ENCODE measurements around the gene ZNF618. TPM values are rescaled to one million over a fixed set of nuclear protein-coding genes. Genes with fewer than 3 reads are reported as not detected.

Gene ZNF618
- polyA plus RNA-seq, 3 donors = 0.53 to 1.9 (median 0.78) TPM

- 99% methylated on average over 8 of the region's 10 CpGs for WGBS (ENCODE audit: insufficient coverage)
- H3K27ac Mint-ChIP-seq = no peak overlapping the region
These were observed 158.1 kb downstream of the ZNF618 start for GRCh38 chr9:114034196-114034595.

GRCh38 chr9:114034661-114035062 lies 158.6 kb downstream of the ZNF618 start:
- intact Hi-C loops (cut with micrococcal nuclease) = no loop called here

More at GRCh38 chr9:114034196-114034595, 158.1 kb downstream of the ZNF618 start:
- intact Hi-C loops (cut with micrococcal nuclease) = no loop called here
- Mint-ChIP-seq H3K27me3 (ENCODE audit: low read depth in 3 of 3) (peaks cover 0 to 5% (median 0%) of the 10 kb centered on the region in 3 donors), H3K4me1 (no peaks in the 10 kb centered on the region), H3K9me3 (peaks cover 0 to 7% (median 0%) of the 10 kb centered on the region in 7 donors), H3K36me3 (peaks cover 29 to 35% of the 10 kb centered on the region in 2 donors), H3K4me3 (no peak overlapping the region)
- no peak for DNase-seq
- Histone ChIP-seq H3K27ac (ENCODE audit: low read depth in 1 of 2, low read length in 2 of 2) (no peak overlapping the region), H3K36me3 (replicated peaks in 1 of 2; ENCODE audit: control insufficient read depth in 1 of 2, insufficient read depth in 2 of 2, low read length in 2 of 2) (peaks cover 9 to 19% of the 10 kb centered on the region in 2 donors), H3K9me3 (replicated peaks in 1 of 2; ENCODE audit: control insufficient read depth in 1 of 2, insufficient read depth in 1 of 2, low read length in 2 of 2) (peaks cover 0 to 2% of the 10 kb centered on the region in 2 donors), H3K4me1 (ENCODE audit: control insufficient read depth in 1 of 2, insufficient read depth in 2 of 2, low read length in 2 of 2) (no peaks in the 10 kb centered on the region), H4K20me1 (ENCODE audit: insufficient read depth, low read length) (no peaks in the 10 kb centered on the region), H2AFZ (ENCODE audit: insufficient read depth, low read depth, low read length, poor library complexity, severe bottlenecking) (no peak overlapping the region), H3K9ac (ENCODE audit: insufficient read depth, low read length, poor library complexity, severe bottlenecking) (no peak overlapping the region), H3K27me3 (ENCODE audit: control insufficient read depth in 2 of 2, insufficient read depth in 2 of 2, low read length in 2 of 2) (no peaks in the 10 kb centered on the region), H3K79me2 (ENCODE audit: insufficient read depth, low read length) (no peaks in the 10 kb centered on the region), H3K4me2 (replicated peaks; ENCODE audit: extremely low read depth, low read length, poor library complexity, severe bottlenecking) (no peak overlapping the region), H3K4me3 (replicated peaks in 1 of 3; ENCODE audit: low read depth in 2 of 3, low read length in 3 of 3) (no peak overlapping the region)
- TF ChIP-seq, protein P1, sequence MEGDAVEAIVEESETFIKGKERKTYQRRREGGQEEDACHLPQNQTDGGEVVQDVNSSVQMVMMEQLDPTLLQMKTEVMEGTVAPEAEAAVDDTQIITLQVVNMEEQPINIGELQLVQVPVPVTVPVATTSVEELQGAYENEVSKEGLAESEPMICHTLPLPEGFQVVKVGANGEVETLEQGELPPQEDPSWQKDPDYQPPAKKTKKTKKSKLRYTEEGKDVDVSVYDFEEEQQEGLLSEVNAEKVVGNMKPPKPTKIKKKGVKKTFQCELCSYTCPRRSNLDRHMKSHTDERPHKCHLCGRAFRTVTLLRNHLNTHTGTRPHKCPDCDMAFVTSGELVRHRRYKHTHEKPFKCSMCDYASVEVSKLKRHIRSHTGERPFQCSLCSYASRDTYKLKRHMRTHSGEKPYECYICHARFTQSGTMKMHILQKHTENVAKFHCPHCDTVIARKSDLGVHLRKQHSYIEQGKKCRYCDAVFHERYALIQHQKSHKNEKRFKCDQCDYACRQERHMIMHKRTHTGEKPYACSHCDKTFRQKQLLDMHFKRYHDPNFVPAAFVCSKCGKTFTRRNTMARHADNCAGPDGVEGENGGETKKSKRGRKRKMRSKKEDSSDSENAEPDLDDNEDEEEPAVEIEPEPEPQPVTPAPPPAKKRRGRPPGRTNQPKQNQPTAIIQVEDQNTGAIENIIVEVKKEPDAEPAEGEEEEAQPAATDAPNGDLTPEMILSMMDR (IDR thresholded peaks at IDR 0.05) = no peak

More at GRCh38 chr9:114034661-114035062, 158.6 kb downstream of the ZNF618 start:
- Histone ChIP-seq H3K9me3 (replicated peaks in 1 of 2; ENCODE audit: control insufficient read depth in 1 of 2, insufficient read depth in 1 of 2, low read length in 2 of 2) (peaks cover 0 to 2% of the 10 kb centered on the region in 2 donors), H2AFZ (ENCODE audit: insufficient read depth, low read depth, low read length, poor library complexity, severe bottlenecking) (no peak overlapping the region), H3K36me3 (replicated peaks in 1 of 2; ENCODE audit: control insufficient read depth in 1 of 2, insufficient read depth in 2 of 2, low read length in 2 of 2) (peaks cover 9 to 14% of the 10 kb centered on the region in 2 donors), H3K27ac (ENCODE audit: low read depth in 1 of 2, low read length in 2 of 2) (no peak overlapping the region), H3K79me2 (ENCODE audit: insufficient read depth, low read length) (no peaks in the 10 kb centered on the region), H3K4me1 (ENCODE audit: control insufficient read depth in 1 of 2, insufficient read depth in 2 of 2, low read length in 2 of 2) (no peaks in the 10 kb centered on the region), H3K4me2 (replicated peaks; ENCODE audit: extremely low read depth, low read length, poor library complexity, severe bottlenecking) (no peak overlapping the region), H3K27me3 (ENCODE audit: control insufficient read depth in 2 of 2, insufficient read depth in 2 of 2, low read length in 2 of 2) (no peaks in the 10 kb centered on the region), H3K4me3 (replicated peaks in 1 of 3; ENCODE audit: low read depth in 2 of 3, low read length in 3 of 3) (no peak overlapping the region), H3K9ac (ENCODE audit: insufficient read depth, low read length, poor library complexity, severe bottlenecking) (no peak overlapping the region), H4K20me1 (ENCODE audit: insufficient read depth, low read length) (no peaks in the 10 kb centered on the region)
- Mint-ChIP-seq H3K9me3 (peaks cover 0 to 7% (median 0%) of the 10 kb centered on the region in 7 donors), H3K4me3 (no peak overlapping the region), H3K27ac (no peak overlapping the region), H3K27me3 (ENCODE audit: low read depth in 3 of 3) (peaks cover 0 to 5% (median 0%) of the 10 kb centered on the region in 3 donors), H3K4me1 (no peaks in the 10 kb centered on the region), H3K36me3 (peaks cover 24 to 30% of the 10 kb centered on the region in 2 donors)
- no peak for DNase-seq
- WGBS (ENCODE audit: insufficient coverage) = 100% methylated on average over 3 of the region's 4 CpGs
- TF ChIP-seq, protein P1 (IDR thresholded peaks at IDR 0.05) = no peak

Measured in CD14-positive monocyte (primary cell).